KBM-7 (cell line): Measurements from ENCODE around the gene NPAS4.
"Not testable (repeated sequence)": the region's sequence is repeated elsewhere in the genome, so short reads cannot be mapped to it uniquely, and the experiment has no call there.

Experiments
- DNase-seq: peaks from one replicate; pipeline ENCODE4 v3.0.0-alpha.2; 2015
- in situ Hi-C: fragments of 300-500 bp; cut with MboI; formaldehyde crosslinking; loops from 2 replicates; pipeline ENCODE4 v1.14.3; 2020; ENCODE audit warnings: low sequenced_read_pairs, low pct_unique_long_range_greater_than_20kb, mixed read lengths

NPAS4 gene

GRCh38 chr11:66414120-66414934 lies 6.5 kb upstream of the NPAS4 start:
- no peak for DNase-seq
- in situ Hi-C loops, result no loop called here

DNA sequence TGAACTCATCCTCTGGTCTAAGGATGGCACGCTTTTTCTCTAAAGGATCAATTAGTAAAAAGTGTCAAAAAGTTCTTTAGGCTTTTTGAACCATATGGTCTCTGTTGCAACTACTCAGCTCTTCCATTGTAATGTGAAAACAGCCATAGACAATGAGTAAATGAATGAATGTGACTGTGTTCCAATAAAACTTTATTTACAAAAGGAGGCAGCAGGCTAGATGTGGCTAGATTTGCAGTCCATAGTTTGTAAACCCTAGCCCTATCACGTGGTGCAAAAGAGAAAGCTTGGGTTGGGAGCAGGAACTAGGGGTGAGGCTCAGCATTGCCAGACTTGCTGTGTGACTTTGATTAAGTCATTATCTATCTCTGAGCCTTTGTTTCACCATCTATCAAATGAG lies 5.4 kb upstream of the NPAS4 start:
- in situ Hi-C loops, result no loop called here
- no peak for DNase-seq

DNA sequence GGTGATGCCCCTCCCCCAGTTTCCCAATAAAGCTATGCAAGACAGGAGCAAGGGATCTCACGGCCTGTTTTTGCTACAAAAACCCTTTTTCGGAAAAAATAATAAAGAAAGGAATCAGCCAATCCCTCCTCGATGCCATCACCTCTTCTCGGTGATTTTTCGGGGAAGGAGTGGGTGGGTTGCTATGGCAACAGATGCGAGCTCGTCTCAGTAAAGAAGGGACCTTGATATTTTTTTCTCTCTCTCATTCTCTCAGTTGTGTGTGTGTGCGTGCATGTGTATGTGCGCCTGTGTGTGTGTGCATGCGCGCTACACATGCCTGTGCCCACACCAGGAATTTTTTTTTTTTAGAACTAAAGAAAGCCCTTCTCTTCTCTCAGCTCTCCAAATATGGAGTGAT lies 3.8 kb upstream of the NPAS4 start:
- in situ Hi-C loops, result no loop called here
- no peak for DNase-seq

DNA sequence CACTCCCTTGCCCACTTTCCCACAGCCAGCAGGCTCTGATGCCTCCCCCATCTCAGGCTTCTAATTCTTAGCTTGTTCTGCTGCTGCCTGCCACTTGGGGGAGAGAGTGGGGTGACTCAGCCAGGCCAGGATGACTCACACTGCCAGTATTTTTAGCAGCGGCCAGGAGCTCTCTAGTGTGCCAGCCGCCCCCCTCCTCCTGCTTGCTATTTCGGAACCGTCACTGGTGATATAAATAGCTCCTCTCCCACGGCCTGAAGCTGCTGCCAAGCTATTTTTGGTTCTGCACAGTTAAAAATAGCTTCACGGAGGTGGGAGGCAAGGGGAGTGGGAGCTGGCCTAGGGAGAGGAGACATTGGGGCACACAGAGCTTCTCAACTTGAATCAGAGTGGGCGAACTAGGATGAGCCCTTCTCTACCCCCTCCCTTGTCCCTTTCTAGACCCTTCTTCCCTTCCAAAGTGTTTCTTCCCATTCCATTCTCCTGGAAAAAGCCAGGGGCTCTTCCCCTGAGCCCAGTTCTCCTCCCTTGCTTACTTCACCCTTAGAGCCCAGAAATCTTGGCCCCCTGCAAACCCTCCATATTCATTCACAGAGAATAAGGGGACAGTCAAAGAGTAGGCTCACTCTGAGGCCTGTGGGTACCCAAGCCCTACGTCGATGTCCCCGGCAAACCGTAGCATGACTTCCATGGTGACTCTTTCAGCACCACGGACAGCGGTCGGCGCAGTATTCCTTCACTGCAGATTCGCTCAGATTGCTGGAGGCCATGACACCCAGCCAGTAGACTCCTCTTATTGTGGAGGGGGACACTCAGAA lies 2.5 kb upstream of the NPAS4 start:
- DNase-seq, result peak; percentile 83
- in situ Hi-C loops, result no loop called here

- in situ Hi-C loops, result no loop called here
- DNase-seq, result no peak
Observed at GRCh38 chr11:66418986-66419308, 1.9 kb upstream of the NPAS4 start.

DNA sequence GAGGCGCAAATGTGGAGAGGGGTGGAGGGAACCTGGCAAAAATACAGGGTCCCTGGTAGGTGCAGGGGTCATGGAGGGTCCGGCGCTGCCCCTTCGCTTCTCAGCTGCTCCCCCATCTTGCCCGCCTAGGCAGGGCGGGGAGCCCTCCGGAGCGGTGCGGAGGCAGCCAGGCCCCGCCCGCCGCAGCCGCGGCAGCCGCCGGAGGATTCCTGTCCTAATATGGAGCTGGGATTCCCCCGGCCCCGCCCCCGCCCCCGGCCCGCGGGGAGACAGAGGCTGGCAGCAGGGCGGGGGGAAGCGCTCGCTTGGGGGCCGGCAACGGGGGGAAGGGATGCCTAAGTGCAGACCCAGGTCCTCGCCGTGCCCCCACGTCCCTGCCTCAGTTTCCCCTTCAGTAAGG lies 1.0 kb upstream of the NPAS4 start:
- no peak for DNase-seq
- in situ Hi-C loops, result no loop called here

GRCh38 chr11:66421492-66422205 lies 814 bp downstream of the NPAS4 start:
- peak; percentile 90 for DNase-seq
- in situ Hi-C loops, result no loop called here

DNA sequence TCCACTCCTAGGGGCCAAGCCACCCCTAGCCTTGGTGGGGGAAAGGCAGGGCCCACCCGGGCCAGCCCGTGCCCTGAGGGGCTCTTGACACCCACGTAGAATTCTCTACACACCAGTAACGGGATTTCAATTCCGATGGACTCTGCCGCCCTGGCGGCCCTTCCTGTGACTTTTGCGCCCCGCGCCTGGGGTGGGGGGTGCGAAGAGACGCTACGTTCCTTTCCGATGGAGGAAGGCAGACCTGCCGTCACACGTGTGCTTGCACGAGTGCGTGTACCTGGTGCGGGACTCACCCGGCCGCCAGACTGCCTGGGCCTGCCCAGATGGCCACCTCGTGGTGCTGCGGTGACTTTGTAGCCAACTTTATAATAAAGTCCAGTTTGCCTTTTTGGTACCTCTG lies 5.5 kb downstream of the NPAS4 start:
- in situ Hi-C loops, result no loop called here
- no peak for DNase-seq

- in situ Hi-C loops, result no loop called here
- no peak for DNase-seq
Observed at GRCh38 chr11:66428933-66429332, 8.1 kb downstream of the NPAS4 start.

DNA sequence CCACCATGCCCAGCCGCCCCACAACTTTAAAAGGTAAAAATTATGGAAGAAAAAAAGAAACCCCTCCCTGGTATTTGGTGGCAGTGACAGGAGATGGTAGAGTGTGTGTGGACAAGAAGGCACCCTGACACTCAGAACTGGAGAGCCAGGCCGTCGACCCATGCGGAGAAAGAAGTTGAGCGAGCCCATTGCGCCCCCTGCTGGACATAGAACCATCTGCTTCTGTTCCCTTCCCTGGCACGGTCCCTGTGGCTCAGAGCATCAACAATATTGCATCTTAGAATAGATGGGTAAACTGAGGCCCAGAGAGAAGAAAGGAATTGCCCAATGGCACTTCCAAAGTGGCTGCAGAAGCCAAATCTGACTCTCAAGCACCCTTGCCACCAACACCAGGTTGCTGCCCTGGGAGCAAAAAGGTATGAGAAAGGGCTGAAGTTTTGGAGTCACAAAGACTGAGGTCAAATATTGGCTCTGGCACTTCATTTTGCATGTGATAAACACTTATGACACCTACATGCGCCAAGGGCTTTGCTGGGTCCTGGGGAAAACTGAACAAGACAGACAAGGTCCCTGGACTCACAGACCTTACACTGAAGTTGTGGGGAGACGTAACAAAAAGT lies 9.3 kb downstream of the NPAS4 start:
- peak; percentile 71 for DNase-seq
- in situ Hi-C loops, result no loop called here

GRCh38 chr11:66431287-66431686 lies 10.5 kb downstream of the NPAS4 start:
- DNase-seq, in situ Hi-C loops: not testable (repeated sequence)

DNA sequence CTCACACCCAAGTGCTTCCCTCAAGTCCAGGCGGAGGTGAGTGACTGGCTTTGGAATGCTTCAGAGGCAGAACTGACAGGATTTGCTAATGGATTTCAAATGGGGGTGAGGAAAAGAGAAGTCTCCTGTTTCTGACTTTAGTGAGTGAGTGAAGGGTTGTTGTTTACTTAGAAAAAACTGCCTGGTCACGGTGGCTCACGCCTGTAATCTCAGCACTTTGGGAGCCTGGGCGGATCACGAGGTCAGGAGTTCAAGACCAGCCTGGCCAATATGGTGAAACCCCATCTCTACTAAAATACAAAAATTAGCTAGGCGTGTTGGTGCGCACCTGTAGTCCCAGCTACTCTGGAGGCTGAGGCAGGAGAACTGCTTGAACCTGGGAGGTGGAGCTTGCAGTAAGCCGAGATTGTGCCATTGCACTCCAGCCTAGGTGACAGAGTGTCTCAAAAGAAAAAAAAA lies 11.1 kb downstream of the NPAS4 start:
- in situ Hi-C loops, DNase-seq: not testable (repeated sequence)

- in situ Hi-C loops, result no loop called here
- no peak for DNase-seq
Observed at GRCh38 chr11:66432597-66432996, 11.8 kb downstream of the NPAS4 start.

DNA sequence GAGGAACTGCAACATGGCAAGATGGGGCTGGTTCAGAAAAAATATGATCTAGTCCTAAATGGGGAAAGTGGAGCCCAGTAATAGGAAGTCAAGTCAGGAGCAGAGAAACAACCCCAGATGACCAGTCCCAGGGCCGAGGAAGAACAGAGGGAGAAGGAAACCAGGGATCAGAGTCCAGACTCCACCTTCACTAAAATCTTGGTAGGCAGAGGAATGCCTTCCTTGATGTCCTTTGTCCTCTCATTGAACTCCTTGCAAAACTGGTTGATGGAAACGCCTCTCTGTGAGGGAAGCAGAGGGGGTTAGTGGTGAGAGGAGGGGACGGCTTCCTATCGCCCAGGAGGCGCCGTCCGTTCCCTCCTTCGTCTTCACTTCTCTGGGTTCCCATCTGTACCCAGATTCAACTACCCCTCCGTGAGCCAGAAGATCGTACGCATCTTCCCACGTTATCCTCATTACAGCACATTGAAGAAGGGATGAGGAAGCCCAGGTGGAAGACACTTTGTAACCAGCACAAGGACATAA lies 17.2 kb downstream of the NPAS4 start:
- in situ Hi-C loops, result no loop called here
- DNase-seq, result no peak

- in situ Hi-C loops, result no loop called here
Observed at GRCh38 chr11:66438504-66439466, 17.9 kb downstream of the NPAS4 start, which contains the start of gene MRPL11. MRPL11 (minus strand) TSS chr11:66438848; CDS start chr11:66438754, 94 bp downstream.

GRCh38 chr11:66440101-66440939 lies 19.5 kb downstream of the NPAS4 start:
- DNase-seq, in situ Hi-C loops: not testable (repeated sequence)

More at GRCh38 chr11:66438504-66439466, 17.9 kb downstream of the NPAS4 start, which contains the start of gene MRPL11:
- peak; percentile 95 for DNase-seq

DNA sequence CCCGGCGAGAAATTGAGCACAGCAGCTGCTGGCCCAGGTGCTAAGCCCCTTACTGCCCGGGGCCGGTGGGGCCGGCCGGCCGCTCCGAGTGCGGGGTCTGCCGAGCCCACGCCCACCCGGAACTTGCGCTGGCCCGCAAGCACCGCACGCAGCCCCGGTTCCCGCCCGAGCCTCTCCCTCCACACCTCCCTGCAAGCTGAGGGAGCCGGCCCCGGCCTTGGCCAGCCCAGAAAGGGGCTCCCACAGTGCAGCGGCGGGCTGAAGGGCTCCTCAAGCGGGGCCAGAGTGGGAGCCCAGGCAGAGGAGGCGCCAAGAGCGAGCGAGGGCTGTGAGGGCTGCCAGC lies 20.1 kb downstream of the NPAS4 start:
- in situ Hi-C loops, DNase-seq: not testable (repeated sequence)
